ENCODE results near the gene HBEGF.

DNA sequence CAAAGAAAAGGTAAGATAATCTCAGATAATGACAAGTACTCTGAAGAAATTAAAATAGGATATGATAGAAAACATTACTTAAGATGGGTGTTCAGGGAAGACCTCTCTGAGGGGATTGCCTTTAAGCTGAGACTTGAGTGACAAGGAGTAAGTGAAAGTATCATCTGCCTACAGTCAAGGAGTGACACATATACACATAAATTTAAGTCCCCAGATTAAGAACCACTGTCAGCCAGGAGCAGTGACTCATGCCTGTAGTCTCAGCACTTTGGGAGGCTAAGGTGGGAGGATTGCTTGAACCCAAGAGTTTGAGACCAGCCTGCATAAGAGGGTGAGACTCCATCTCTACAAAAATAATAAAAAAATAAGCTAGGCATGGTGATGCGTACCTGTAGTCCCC is 35.6 kb upstream of the HBEGF start:
- TF ChIP-seq, protein P1, sequence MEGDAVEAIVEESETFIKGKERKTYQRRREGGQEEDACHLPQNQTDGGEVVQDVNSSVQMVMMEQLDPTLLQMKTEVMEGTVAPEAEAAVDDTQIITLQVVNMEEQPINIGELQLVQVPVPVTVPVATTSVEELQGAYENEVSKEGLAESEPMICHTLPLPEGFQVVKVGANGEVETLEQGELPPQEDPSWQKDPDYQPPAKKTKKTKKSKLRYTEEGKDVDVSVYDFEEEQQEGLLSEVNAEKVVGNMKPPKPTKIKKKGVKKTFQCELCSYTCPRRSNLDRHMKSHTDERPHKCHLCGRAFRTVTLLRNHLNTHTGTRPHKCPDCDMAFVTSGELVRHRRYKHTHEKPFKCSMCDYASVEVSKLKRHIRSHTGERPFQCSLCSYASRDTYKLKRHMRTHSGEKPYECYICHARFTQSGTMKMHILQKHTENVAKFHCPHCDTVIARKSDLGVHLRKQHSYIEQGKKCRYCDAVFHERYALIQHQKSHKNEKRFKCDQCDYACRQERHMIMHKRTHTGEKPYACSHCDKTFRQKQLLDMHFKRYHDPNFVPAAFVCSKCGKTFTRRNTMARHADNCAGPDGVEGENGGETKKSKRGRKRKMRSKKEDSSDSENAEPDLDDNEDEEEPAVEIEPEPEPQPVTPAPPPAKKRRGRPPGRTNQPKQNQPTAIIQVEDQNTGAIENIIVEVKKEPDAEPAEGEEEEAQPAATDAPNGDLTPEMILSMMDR (IDR thresholded peaks at IDR 0.05; ENCODE audit: low read length), result no peak
- no peak for TF ChIP-seq EZH2phosphoT487 (IDR thresholded peaks at IDR 0.05; ENCODE audit: low read length)
- TF ChIP-seq EZH2 (optimal IDR thresholded peaks at IDR 0.05; ENCODE audit: low read depth, low read length), result no peak

All from MM.1S (cell line).